Thyroid gland (tissue), 4 donors: Measurements from ENCODE around the gene ST6GALNAC3.

Source experiments
- POLR2A ChIP-seq, 2 donors: fragments of 450-650 bp; IDR thresholded peaks; one replicate each; pipeline ENCODE4 v1.6.1; 2017; ENCODE audit warnings: antibody characterized with exemption in 2 of 2, mild to moderate bottlenecking in 2 of 2, moderate library complexity in 1 of 2
- TF ChIP-seq, protein P1 (sequence below), 6 experiments: fragments of 200-600 bp in 3 of 6; fragments of 450-650 bp in 3 of 6; sonication (generic) in 3 of 6; IDR thresholded peaks; one replicate each; pipeline ENCODE4 v1.5.1; 2016 to 2019; ENCODE audit warnings: antibody characterized with exemption in 6 of 6, mild to moderate bottlenecking in 2 of 6, inconsistent platforms in 1 of 6, moderate library complexity in 1 of 6

DNA sequence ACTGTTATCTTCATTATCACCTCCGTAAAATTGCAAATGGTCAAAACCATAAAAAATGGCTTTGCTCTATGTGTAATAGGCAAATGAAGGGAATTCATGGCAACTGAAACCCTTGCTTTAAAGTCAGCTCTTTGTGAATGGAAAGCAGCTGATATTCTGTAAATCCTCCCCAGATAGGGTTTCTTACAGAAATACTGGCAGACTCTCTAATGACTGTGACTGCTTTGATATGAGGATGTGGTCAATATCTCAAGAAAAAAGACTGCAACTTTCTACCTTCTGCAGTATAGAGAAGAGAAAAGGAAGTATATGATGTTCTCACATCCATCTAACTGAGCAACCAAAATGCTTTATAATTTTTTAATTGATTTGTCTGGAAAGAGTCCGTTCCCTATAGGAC, 193.1 kb downstream of the ST6GALNAC3 start:
- TF ChIP-seq, protein P1, sequence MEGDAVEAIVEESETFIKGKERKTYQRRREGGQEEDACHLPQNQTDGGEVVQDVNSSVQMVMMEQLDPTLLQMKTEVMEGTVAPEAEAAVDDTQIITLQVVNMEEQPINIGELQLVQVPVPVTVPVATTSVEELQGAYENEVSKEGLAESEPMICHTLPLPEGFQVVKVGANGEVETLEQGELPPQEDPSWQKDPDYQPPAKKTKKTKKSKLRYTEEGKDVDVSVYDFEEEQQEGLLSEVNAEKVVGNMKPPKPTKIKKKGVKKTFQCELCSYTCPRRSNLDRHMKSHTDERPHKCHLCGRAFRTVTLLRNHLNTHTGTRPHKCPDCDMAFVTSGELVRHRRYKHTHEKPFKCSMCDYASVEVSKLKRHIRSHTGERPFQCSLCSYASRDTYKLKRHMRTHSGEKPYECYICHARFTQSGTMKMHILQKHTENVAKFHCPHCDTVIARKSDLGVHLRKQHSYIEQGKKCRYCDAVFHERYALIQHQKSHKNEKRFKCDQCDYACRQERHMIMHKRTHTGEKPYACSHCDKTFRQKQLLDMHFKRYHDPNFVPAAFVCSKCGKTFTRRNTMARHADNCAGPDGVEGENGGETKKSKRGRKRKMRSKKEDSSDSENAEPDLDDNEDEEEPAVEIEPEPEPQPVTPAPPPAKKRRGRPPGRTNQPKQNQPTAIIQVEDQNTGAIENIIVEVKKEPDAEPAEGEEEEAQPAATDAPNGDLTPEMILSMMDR (IDR thresholded peaks at IDR 0.05) = no peak
- TF ChIP-seq POLR2A (IDR thresholded peaks at IDR 0.05) = no peak
